Activated CD4-positive, alpha-beta T cell treated with anti-CD3 and anti-CD28 coated beads, Interleukin-2, amount 50 U/mL, for 24 hours (primary cell): Measurements from ENCODE around the gene SCNN1B.
"Not testable (repeated sequence)": the region's sequence is repeated elsewhere in the genome, so short reads cannot be mapped to it uniquely, and the experiment has no call there.

Experiments
- DNase-seq, 2 donors: peaks; one replicate each; pipeline ENCODE4 v3.0.0-alpha.2; 2020; ENCODE audit warnings: low read depth in 1 of 2, low spot score in 1 of 2

Gene SCNN1B

GRCh38 chr16:23354246-23354645 is 52.1 kb downstream of the SCNN1B start:
- no peak for DNase-seq

GRCh38 chr16:23355106-23355670 is 53.1 kb downstream of the SCNN1B start:
- DNase-seq, result no peak

- DNase-seq, result no peak
These were observed 54.8 kb downstream of the SCNN1B start for GRCh38 chr16:23356941-23357340.

GRCh38 chr16:23357761-23358290 is 55.7 kb downstream of the SCNN1B start:
- no peak for DNase-seq

GRCh38 chr16:23359092-23359760 is 57.1 kb downstream of the SCNN1B start:
- DNase-seq, result no peak

- no peak for DNase-seq
These were observed 60.6 kb downstream of the SCNN1B start for GRCh38 chr16:23362460-23363317.

- DNase-seq, result no peak
These were observed 63.6 kb downstream of the SCNN1B start for GRCh38 chr16:23365602-23366240.

- not testable (repeated sequence) for DNase-seq
These were observed 64.2 kb downstream of the SCNN1B start for GRCh38 chr16:23366341-23366740.

- DNase-seq, result no peak
These were observed 65.5 kb downstream of the SCNN1B start for GRCh38 chr16:23367564-23367963.

GRCh38 chr16:23367988-23368387 is 65.9 kb downstream of the SCNN1B start:
- DNase-seq, result no peak

GRCh38 chr16:23368469-23368868 is 66.4 kb downstream of the SCNN1B start:
- DNase-seq, result no peak

GRCh38 chr16:23369416-23369815 is 67.3 kb downstream of the SCNN1B start:
- no peak for DNase-seq

GRCh38 chr16:23371368-23371767 is 69.3 kb downstream of the SCNN1B start:
- no peak for DNase-seq

- no peak for DNase-seq
These were observed 71.5 kb downstream of the SCNN1B start for GRCh38 chr16:23373436-23374219.

GRCh38 chr16:23374721-23375510 is 72.8 kb downstream of the SCNN1B start:
- no peak for DNase-seq

- no peak for DNase-seq
These were observed 73.5 kb downstream of the SCNN1B start for GRCh38 chr16:23375643-23376042.

GRCh38 chr16:23377071-23377931 is 75.2 kb downstream of the SCNN1B start:
- DNase-seq, result no peak

GRCh38 chr16:23378256-23378655 is 76.2 kb downstream of the SCNN1B start:
- DNase-seq, result no peak

- no peak for DNase-seq
These were observed 76.8 kb downstream of the SCNN1B start for GRCh38 chr16:23378921-23379320.
